Stimulated activated CD4-positive, alpha-beta T cell treated with anti-CD3 and anti-CD28 coated beads, TNF-alpha, amount 100 ng/mL, for 1 hour (primary cell): Measurements from ENCODE around the gene SERPINB2.

Experiments
- DNase-seq, 3 donors: peaks; one replicate each; pipeline ENCODE4 v3.0.0-alpha.2; 2020; ENCODE audit warnings: low read depth in 3 of 3, low spot score in 1 of 3

SERPINB2 gene, protein sequence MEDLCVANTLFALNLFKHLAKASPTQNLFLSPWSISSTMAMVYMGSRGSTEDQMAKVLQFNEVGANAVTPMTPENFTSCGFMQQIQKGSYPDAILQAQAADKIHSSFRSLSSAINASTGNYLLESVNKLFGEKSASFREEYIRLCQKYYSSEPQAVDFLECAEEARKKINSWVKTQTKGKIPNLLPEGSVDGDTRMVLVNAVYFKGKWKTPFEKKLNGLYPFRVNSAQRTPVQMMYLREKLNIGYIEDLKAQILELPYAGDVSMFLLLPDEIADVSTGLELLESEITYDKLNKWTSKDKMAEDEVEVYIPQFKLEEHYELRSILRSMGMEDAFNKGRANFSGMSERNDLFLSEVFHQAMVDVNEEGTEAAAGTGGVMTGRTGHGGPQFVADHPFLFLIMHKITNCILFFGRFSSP

DNA sequence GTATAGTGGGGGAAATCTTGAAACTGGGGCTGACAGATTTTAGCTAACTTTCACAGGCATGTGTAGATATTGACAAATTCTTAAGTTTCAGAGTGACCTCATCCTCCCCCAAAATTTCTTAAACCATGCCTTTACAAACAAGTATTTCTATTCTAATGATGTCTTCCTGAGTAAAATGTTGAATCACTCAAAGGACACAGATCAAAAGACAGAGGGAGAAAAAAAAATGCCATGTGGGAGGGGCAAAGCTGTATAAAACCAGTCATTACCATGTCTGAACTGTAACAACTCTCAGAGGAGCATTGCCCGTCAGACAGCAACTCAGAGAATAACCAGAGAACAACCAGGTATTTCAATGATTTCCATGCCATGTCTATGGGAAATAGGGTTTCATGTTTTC lies at the start of gene SERPINB2:
SERPINB2 (plus strand) TSS at position 282 of the 400 bp plus-strand sequence. CDS start 3,740 bp downstream, outside the sequence.
- no peak for DNase-seq

DNA sequence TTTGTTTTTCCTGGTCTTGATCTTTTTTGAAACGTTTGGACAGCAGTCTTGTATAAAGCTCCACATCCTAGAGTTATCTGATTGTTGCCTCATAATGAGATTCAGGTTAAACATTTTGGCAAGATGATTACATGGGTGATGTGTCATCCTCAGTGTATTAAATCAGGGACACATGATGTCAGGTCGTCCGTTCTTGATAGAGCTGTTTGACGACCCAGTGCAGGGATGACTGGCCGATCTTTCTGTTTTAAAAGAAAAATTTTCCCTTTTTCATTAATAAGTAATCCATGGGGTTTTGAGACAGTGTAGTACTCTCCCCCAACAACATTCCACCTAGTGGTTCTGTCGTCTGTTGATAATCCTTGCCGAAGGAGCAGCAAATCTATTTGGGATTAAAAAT lies 44.5 kb upstream of the SERPINB2 start:
- DNase-seq = no peak

DNA sequence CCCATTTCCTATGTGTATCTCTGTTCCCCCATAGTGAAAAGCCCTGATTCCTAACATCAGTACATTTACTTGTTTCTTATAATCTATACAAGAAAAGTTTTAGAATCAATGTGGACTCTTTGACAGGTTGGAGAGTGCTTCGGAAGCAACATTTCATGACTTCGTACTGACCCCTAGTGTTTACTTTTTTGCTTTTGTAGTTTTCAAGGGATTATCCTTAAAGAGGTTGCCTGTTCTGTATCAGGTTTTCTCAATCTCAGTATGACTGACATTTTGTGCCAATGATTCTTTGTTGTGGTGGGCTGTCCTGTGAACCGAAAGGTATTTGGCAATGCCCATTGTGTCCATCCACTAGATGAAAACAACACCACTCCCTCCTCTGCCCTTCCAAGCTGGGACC lies 43.3 kb upstream of the SERPINB2 start:
- no peak for DNase-seq

DNA sequence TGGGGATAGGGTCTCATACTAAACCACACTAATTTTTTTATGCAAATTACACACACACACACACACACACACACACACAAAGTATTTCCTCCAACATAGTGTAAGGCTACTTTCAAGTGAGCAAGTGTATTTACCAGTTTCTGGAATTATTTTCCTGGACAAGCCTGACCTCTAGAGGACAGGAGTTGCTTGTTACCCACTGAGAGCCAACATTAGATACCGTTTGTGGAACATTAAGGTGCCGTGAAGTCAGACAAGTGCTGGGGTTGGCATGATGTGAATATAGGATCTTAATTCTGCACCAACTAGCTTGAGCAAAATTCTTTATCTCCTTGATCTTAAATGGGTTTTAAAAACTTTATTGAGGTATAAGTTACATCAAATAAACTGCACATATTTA lies 39.3 kb upstream of the SERPINB2 start:
- DNase-seq = no peak

DNA sequence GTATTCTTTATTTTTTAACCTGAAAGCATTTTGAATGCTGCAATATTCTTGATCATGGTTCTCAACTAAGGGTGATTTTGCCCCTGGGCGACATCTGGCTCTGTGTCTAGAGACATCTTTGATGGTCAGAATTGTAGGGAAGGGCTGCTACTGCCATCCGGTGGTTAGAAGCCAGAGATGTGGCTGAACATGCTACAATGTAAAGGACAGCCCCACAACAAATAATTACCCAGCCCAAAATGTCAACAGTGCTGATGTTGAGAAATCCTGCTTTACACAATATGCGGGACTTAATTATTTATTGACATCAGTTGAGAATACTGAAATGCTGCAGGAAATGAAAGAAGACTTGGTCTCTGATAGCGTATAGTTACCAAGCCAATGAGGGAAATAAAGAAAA lies 37.5 kb upstream of the SERPINB2 start:
- DNase-seq = no peak

DNA sequence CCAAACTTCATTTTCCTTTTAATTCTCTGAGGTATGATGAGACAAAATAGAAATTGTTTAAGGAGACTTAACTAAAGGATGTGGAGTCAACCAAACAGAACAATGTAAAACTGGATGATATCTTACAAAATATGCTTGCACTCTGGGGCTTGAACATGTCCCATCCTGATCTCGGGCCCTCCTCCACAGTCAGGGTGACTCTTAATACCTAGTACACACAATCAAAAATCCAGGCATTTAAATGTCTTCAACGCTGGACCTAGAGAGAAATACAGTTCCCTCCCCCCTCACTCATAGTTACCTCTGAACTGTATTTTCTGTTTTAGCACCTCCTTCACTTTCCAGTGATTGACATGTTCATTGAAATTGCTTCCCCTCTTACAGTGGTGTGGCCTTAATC lies 36.9 kb upstream of the SERPINB2 start:
- DNase-seq = no peak

DNA sequence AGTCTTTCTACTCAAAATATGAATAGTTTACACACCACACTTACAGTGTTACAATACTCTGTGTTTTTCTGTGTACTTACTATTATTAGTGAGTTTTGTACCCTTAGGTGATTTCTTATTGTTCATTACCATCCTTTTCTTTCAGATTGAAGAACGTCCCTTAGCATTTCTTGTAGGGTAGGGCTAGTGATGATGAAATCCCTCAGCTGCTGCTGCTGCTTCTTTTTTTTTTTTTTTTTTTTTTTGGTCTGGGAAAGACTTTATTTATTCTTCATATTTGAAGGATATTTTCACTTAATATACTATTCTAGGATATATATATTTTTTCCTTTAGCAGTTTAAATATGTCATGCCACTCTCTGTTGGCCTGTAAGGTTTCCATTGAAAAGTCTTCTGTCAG lies 29.0 kb upstream of the SERPINB2 start:
- DNase-seq = no peak

DNA sequence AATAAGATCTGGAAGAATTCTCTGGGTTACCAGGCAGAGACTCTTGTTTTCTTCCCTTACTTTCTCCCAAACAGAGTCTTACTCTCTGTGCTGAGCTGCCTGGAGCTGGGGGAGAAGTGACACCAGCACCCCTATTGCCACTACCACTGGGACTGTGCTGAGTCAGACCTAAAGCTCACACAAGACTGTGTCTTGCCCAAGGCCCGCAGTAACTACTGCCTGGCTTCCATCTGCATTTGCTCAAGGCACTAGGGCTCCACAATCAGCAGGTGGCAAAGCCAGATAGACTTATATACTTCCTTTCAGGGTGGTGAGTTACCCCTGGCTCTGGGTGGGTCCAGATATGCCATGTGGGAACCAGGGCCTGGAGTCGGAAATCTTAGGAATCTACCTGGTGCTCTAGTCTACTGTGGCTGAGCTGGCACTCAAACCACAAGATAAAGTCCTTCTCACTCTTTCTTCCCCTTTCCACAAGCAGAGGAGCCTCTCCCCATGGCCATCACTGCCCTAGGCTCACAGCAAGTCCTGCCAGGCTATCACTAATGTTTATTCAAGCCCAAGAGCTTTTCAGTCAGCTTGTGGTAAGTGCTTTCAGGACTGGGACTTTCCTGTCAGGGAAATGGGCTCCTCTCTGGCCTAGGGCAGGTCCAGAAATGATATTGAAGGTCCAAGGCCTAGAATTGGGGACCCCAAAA lies 27.6 kb upstream of the SERPINB2 start:
- no peak for DNase-seq

DNA sequence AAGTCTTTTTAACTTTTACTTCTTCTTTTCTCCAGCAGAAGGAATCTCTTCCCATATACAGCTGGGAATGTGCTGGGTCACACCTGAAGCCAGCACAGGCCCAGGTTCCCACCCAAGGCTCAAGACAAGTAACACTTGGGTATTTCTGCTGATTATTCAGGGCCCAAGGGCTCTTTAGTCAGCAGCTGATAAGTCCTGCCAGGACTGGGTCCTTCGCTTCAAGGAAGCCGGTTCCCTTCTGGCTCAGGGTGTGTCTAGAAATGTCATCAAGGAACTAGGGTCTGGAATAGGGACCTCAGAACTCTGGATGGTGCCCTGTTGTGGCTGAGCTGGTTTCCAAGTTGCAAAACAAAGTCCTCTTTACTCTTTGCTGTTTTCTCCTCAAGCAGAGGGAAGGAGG lies 27.0 kb upstream of the SERPINB2 start:
- DNase-seq = no peak

DNA sequence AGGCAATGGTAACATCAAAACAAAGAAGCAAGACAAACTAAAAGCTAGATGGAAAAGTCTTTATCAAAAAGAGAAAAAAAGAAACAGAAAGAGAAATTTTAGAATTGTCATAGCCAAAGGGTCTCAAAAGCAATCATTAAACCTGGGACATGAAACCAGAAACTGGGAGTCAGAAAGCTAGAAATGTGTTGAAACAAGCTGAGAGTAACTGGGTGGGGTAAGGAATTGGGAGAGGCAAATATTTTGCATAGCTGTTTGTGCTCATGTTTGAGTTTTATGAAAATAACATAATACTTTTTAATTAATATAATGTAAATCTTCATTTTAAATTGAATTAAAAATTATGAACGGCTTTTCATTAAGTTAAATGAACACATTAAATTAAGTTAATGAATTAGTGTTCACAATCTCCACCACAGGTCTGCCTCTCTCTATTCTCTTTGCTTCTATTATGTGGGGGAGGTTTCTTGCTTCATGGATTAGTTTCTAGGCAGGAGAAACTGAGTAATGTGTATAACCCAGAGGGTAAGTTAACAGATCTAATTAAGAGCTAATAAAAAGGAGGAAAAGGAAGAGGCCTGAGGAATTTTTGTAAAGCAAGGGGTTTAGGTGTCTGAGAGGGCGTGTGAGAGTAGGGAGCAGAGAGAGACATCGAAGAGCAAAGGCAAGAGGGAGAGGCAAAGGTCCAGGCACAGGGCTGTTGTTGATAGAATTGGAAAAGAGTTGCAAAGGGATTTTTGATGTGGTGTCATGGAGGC lies 20.0 kb upstream of the SERPINB2 start:
- DNase-seq = no peak

DNA sequence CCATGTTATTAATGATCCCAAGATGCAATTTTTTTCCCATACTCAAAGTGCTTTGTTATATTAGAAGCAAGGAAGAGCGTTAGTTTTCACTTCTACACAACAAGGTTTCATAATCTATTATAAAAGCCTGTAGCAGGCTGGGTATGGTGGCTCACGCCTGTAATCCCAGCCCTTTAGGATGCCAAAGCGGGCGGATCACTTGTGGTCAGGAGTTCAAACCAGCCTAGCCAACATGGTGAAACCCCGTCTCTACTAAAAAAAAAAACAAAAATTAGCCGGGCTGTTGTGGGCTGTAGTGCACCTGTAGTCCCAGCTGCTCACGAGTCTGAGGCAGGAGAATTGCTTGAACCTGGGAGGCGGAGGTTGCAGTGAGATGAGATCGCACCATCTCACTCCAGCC lies 19.0 kb upstream of the SERPINB2 start:
- DNase-seq = no peak

DNA sequence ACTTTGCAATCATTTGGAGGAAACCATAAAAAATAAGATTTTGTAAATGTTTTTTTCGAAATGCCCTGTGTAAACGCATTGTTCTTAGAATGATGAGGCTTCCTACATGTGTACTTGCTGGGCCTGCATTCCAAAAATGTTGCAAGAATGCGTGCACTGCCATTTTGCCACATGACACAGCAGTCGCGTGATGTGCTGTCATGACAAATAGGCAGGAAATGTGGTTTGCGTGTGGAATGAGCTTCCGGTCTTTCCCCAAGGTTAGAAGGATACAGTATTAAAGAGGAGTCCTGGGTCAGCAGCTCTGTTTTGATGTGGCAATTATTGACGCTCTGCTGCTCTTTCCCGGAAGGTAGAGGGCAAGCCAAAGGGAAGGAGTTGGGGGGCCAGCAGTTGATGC lies 18.1 kb upstream of the SERPINB2 start:
- DNase-seq = no peak

DNA sequence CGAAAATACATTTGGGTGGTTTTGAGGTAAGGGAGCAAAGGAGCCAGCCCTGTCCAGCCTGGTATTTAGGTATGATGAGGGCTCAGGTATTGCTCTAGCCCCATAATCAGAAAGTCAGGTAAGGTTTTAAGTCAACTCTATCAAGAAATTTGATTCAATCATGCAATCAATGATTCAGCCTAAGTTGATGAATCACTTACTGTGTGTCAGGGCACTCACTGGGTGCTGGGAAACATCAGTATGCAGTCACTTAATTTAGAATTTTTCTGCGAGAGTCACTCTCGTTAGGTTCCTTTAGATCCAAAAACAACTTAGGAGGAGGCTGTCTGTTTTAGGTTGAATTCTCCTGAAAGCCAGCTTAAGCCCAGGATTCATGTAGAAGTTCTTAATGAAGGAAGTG lies 17.7 kb upstream of the SERPINB2 start:
- DNase-seq = no peak

DNA sequence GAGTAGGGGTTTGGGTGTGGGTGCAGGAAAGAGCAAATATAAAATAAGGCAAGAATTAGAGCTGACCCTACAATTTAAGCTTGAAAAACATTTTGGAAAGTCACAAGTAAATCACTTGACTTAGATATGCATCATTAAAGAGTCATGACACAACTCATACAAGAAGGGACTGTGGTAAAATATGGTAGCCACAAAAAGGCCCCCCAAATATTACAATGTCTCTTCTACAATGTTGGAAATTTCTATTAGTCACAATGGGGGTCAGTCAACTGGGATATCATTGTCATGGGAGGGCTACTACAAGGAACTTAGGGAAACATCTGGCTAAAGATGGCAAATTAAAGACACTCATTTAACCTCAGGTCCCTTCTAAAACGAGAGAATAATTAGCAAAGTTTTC lies 15.7 kb upstream of the SERPINB2 start:
- DNase-seq = no peak

DNA sequence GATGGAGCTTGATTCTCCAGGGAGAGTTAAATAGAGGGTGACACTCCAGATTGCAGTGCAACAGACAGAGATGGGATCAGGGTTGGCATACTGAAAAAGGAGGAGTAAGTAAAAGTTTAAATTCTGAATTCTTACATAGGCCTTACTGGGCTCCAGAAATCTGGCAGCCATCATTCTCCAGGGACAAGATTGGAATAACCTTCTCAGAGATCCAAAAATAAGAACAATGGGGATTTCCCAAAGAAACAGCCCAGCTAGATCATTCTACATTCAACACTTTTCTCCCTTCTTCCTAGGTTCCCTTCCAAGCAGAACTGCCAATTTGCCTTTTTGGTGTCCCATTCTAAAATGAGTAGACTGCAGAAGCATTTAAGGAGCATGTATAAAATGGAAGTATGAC lies 14.9 kb upstream of the SERPINB2 start:
- DNase-seq = no peak

DNA sequence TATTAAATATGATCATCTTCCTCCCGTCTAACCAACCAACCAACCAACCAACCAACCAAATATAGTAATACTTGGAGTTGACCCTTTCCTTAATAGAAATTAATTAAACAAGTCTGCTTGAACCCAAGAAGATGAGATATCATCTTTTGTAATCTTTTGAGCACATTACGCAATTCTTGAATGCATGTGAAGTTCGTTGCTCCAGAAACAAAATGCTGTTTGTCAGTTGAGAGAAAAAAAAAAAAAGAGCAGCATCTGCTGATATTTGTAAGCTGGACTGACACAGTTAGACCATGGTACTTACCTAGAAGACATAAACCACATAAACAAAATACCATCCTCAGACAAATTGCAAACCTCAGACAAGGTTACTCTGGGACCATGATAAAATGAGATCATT lies 9.2 kb upstream of the SERPINB2 start:
- DNase-seq = no peak

DNA sequence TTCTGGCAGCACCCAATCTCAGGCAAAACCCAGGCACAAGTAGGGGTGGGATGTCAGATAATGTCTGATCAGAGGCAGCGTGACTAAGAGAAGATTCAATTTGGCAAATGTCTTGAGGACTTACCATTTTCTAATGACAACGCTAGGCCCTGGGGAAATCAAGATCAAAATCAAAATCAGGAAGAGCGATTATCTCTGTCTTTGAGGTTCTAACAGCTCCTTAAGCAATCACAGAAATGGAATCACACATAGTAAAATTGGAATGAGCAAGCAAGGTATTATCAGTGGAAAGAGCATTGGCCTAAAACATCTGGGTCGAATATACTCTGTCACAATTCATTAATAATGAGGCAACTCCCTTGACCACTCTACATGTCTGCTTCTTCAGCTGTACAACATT lies 8.6 kb upstream of the SERPINB2 start:
- DNase-seq = no peak

DNA sequence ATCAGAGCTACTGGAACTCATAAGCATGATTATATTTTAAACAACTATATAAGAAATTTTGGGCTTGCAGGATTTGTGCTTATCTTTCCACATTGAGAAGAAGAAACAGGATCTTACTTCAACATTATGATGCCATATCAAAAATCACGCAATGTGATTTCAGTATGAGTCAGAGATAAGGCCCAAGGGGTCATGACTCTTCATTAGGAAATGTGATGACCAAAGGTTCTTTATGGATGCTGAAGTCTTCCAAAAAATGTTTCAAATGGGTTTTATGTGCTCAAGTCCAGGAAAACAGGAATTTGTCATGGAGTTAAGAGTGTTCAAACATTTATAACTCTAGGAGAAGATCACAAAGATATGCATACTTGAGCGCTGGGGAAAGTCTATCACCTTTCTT lies 7.8 kb upstream of the SERPINB2 start:
- DNase-seq = no peak

DNA sequence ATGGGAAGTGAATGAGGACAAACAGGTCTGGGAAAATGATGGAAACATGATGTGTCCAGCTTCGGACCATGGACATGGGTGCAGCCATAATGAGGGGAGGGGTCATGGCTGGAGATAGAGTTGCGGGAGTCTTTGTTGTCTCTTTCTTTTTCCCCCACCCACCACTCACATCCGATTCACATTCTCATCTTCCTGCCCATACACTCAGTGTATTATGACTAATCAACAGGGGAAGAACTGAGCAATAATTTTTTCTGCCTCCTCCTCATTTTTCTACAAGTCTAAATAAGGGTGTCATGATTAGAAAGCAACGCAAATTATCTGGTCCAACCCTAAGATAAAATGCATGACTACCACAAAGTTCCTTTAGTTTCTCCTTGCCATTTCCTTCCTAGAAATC lies 5.7 kb upstream of the SERPINB2 start:
- no peak for DNase-seq

DNA sequence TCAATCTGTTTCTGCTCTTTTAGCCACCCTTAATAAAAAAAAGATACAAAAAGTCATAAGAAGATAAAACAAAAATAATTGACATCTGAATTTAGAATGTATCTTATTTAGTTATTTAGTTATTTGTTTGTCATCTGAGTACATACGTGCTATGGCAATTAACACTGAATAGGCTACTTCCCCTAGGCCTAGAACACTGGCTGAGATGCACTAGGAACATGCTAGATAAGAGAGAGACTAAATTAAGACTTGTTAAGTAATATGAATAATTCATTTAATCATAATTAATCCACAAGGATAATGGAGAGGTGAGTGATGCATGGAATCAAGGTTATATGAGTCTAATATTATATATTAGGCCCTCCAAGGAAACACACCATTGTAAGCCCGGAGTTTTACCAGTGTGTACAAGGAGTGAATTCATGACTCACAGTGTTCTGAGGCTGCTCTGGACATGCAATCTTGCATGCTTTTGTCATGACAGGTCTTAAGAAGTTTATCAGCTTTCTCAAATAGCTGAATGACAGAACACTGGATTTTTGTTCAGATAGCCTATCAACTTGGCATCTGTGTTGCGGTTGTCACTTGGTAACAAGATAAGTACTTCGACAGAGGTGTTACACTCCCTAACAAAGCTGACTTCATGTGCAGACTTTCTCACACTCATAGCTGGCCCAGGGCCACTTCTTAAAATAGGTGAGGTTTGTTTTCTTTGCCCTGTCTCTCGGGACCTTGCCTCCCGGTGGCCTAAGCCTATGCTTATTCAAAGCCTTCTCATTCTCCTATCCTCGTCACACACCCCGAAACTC lies 5.0 kb upstream of the SERPINB2 start:
- no peak for DNase-seq

DNA sequence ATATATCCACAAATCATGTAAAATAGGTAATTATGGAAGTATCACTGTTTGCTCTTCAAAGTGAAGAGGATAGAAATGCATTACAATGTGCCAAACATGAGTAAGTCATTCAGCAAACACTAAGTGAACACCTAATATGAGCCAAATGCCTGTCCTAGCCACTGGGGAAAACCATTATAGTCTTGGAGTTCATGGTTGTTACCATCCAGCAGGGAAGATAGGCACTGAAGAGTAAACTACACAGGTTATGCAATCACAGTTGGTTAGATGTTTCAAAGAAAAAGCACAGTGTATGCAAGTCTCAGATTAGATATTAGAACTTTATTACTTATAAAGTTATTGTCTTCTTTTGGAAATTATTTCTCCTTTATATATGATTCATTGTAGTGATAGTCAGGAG lies 3.9 kb upstream of the SERPINB2 start:
- no peak for DNase-seq
